NCI-H2081 treated with DMSO at 0.1 percent for 48 hours (cell line): ENCODE measurements around the gene BOD1L1.
"Not testable (repeated sequence)": the region's sequence is repeated elsewhere in the genome, so short reads cannot be mapped to it uniquely, and the experiment has no call there.

Experiments used
- DNase-seq: peaks from one replicate; lab custom pipeline; 2025; lab: John Stamatoyannopoulos, UW

The BOD1L1 gene

DNA sequence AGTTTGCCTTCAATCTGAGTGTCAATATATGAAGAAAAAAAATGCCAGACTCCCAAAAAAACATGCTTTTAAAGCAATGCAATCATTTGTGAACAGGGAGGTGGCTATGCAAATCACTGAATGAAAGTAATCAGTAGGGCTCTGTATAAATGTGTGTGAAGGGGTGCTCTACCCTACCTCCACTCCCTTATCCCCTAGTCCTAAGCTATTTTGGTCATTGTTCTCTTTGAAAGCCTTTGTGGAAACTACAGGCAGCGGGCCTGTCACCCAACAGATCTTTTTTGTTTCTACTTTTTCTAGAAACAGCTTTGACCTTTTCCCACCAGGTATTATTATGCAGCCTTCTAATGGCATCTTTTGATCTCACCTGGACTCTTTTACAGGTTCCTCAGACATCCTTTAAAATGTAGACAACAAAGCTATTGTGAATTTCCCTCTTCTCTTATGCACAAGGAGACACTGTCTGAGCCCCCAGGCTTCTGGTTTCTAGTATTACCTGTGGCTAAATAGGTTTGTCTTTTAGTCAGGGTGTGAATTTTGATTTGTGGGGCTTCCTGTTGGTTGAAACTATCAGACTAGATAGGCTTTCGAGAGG lies 9.2 kb downstream of the BOD1L1 start:
- no peak for DNase-seq

DNA sequence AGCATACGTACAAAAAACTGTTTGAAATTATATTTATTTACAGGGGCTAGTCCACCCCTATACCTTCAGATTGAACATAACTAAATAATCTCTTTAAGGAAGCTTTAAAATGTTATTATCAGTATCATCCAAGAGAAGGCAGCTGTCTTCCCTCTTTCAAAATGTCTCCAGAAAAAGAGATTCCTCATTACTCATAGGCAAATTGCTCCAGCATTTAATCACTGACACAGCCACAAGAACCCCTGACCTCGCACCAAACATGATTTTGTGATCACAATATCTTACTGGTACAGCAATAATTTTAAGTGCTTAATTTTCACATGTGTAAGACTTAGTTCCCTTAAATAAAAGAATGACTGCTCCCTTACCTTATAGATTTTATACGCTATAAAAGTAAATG lies 9.7 kb downstream of the BOD1L1 start:
- no peak for DNase-seq

DNA sequence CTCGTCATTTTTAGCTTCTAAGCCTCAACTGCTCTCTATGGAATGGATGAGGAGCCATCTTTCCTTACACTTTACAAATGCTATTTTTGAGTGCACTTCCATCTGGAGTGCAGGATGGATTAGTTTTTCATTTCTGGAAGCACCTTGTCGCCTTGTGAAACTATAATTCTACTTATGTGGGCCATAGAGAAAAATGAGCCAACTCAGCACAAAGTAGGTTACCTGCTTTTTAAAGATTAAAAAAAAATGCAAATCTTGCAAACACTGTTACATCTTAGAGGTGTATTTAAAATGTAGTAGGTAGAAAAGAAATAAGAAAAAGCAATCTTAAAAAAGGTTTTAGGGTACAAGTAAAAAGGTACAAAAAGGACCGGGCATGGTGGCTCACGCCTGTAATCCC lies 10.9 kb downstream of the BOD1L1 start:
- no peak for DNase-seq

DNA sequence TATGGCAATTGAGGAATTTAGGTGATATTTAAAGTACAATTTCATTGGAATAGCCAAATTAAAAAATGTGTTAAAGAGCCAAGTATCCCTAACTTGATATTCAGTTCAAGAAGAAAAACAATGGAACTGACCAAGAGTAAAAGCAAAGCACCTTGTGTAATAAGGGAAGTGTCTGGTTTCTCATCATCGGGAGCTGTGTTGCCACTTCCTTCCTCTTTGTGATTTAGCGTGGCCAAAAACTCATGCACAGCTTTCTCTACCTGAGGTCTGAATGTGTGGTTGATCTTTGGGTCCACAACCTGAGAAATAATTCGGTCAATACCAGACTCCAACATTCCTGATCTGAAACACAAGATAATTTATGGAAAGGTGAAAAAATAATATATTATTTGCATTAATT lies 12.4 kb downstream of the BOD1L1 start:
- DNase-seq: no peak

DNA sequence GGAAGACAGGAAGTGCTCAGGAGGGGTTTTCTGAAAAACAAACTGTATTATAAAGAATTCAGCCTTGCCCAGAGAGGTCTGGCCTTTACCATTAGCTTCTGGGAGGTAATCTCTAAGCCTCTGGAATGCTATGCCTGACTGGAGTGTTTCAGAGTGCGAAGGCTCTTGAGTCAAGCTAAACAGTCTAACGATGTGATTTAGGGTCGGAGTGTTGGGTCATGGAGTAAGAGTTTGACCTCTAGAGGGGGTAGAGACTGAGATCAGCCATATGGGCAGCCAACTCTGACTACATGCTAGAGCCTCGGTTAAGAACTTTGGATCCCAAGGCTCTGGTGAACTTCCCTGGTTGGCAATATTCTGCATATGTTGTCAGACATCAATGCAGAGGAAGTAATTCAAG lies 15.0 kb downstream of the BOD1L1 start:
- no peak for DNase-seq

DNA sequence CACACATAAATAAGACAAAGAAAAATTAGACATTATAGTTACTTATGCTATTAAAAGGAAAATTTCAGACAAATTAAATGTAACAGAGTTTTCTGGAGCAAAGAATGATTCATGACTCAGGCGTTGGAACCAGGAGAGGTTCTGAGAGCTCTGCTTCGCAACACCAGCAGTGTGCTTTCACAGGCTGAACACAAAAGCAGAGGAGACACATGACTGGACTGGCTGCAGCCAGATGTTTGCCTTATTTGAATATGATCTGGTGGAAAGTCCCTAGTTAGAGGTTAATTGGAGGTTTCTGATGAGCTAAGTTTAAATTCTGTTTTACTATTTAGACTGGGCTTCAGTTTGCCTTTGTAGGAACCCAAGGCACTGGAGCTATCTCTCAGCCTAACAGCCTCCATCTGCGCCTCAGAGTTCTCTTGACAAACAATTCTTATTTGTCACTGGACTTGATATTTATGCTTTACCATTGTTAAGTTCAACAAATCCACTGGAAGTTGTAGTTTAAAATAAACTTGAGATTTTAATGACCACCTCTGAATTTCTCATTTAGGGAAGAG lies 16.2 kb downstream of the BOD1L1 start:
- DNase-seq: no peak

DNA sequence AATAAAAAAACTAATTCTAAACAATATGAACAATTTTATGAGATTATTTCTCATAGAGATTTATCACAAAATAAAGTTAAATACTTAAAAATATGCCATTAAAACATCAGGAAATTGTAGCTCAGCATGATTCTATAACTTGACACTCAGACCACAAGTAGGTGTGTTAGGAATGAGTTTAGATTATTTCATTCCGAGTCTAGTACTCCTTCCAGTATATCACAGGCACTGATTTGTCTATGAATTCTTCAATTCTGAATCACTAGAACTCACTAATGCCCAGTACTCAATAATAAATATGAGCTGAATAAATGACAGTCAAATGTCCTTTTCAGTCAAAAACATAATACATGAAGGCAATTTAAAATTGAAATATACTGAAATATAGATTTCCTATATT lies 22.2 kb downstream of the BOD1L1 start:
- DNase-seq: no peak

DNA sequence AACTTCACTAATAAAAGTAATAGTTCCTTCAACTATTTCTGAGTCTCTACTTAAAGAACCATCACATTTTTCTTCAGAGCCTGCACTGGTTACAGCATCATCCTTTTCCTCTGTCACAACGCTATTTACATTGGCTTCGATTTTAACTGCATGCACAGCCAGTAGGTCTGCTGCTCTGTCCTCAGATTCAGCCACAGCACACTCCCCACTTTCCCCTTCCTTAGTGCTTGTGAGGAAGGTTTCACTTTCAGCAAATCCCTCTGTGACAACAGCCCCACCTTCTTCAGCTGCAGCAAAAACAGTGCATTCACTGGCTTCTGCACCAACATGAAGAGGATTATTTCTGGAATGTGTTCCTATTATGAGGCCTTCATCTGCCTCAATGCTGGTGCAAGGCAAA lies 25.7 kb downstream of the BOD1L1 start:
- DNase-seq: no peak

DNA sequence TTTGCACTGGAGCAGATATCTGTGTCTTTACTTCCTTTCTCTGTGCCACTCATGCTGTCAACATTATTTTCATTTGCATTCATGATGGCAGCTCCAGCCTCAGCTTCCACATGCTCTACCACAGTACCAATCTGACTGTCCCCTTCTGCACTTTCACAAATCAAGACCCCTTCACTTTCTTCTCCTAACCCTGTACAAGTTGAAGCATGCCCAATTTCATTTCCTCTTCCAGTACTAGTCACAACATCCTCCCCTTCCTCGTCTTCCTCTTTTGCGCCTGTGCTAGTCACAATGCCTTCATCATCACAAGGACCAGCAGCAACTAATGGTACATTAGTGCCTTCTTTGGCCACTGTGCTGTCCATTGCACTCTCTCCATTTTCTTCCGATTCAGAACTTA lies 26.5 kb downstream of the BOD1L1 start:
- DNase-seq: no peak

DNA sequence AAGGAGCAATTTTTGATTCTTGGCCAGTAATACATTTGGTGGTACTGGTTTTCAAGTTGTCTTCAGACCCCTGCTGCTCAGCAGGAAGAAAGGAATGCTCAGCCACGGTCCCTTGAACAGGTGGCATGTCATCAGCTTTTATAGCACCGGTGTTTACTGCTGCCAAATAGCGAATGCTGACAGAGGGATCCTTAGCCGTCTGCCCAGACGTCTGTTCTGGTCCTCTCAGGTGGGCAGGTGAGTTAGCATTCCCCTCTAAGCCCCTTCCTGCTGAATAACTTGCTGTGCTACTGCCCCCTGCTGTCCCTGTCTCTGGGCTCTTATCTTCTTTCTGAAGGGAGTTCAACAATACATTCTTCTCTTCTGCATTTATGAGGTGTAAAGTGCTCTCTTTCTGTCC lies 28.4 kb downstream of the BOD1L1 start:
- DNase-seq: no peak

DNA sequence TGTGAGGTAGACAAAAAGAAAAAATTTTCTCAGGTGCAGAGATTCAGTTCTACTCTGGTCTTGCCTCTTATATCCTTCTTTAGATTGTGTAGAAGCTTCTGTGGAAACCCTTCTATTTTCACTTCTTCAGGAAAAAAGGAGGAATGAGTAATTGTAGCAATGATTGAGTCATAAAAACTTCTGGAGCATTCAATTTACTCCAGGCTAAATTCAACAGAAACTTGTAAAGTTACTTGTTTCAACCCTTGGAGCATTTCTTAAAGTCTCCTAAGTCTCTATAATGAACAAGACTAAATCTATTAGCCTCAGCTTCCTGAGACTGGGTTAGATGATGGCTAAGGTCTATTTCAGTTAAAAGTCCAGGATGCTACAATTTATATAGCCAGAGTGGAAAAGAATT lies 29.9 kb downstream of the BOD1L1 start:
- no peak for DNase-seq

DNA sequence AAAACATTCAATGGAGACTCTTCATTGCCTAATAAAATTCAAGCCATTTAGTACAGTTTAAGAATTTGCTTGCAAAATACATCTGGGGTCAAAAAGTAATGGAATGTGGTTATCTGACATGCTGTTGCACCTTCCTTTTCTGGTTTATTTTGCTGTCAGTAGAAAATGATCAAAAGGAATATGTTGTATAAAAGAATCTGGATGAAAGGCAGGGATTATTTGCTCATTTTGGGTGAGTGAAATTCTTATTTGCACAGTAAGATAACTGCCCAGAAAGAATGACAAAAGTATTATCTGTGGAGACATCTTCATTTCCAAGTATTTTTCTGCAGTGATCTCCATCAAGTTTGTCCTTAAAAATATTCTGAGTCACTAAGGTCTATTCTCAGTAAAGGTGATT lies 30.4 kb downstream of the BOD1L1 start:
- no peak for DNase-seq

DNA sequence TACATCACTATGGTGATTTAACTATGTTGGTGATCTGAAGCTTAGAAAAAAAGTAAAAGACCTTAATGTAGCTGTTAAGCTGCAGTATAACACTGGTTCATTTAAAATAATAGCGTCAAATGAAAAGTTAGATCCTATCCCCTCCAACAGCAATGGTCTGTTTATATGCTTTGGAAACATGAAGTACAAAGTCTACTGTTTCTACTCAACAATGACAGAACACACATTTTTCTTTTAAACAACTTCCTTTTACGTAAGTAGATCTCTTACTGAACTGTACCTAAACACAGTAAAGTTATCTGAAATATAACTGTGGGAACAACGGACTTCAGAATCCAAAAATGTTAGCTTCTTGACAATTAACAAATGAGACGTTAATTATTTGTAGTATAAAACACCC lies 35.3 kb downstream of the BOD1L1 start:
- DNase-seq: no peak

DNA sequence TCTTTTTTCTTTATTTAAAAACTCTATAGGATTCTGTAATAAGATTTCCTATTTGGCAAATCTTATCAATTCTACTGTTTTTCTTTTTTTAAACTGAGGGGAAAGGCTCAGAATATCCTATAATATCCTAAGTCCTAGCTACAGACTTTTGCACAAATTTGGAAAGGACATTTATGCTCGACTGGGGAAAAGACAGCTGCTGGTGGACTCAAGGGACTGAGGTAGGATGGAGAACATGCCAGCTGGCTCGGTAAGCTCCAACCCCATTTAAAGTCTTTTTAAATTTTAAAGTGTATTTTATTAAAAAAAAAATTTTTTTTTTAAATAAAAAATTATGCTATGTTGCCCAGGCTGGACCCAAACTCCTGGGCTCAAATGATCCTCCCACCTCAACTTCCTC lies 36.8 kb downstream of the BOD1L1 start:
- DNase-seq: no peak

DNA sequence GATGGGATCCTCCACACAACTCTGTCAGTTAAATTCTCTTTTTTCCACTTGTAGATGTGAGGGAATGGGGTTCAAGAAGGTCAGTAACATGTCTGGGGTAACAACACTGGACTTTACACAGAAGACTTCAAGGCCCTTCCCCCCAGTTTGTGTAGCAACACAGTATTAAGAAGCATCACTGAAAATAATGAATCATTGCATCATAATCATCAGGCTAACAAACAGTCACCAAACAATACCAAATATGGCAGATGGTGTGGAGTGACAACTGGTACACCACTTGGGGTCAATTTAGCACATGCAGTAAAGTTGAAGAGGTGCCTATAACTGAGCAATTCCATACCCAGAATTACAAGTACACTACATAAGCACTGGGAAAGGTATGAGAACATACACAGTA lies 38.6 kb downstream of the BOD1L1 start:
- DNase-seq: no peak

DNA sequence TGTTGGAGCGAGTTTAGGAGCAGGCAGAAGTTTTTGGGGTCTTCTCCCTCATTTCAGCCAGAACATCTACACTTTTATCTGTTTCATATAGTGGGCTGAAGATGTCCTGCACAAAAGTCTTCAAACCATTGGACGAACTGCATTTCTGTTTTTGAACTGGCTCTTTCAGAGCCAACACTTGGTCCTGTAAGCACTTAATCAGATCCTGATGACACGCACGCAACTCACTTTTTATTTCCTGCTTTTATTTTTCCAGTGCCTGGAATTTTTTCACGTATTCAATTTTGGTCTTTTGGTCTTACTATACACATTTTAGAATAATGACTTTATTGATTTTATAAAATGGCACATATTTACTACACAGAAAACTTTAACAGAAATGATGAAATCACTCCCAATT lies 43.0 kb downstream of the BOD1L1 start:
- DNase-seq: no peak

DNA sequence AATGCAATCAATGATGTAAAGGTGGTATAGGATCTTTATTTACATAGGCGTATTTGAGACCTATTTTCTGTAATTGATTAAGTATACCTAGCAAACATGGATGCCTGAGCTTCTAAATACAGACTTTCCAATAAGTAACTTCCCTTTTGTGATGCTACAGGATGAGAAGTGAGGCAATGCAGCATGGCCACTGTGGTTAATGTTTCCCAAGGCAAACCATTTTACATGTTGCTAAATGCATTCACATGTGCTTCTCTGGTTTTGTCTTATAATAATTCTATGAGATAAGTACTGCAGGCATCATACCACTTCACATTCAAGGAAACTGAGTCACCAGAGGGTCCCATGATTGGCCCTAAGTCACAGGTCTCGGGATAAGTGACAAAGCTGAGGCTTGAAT lies 47.5 kb downstream of the BOD1L1 start:
- no peak for DNase-seq

DNA sequence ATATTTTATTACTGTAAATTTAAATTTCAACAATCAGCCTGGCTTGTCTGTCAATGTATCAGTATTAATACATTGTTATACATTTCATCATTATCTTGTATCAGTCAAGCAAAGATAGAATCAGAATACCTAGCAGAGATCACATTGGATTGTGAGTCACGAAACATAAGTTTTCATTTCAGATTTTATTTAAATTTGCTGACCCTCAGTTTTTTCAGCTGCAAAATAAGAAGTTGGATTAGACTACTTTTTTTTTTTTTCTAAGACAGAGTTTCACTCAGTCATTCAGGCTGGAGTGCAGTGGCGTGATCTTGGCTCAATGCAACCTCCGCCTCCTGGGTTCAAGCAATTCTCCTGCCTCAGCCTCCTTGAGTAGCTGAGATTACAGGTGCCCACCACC lies 49.9 kb downstream of the BOD1L1 start:
- no peak for DNase-seq

DNA sequence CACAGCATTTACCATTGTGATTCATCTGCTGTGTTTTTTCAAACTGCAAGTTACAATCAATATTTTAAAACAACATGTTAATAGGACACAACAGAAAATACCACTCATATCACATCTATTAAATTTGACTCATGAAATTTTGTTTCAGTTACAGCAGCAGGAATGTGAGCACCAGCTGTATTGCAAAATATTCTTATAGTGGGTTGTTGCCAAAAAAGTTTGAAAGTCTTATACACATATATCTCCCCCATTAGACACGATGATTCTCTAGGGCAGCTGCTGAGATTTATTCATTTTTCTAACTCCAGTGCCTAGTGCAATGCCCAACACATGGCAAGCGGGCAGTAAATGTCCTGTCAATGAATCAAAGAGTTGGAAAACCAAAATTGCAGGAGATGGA lies 56.6 kb downstream of the BOD1L1 start:
- DNase-seq: no peak

DNA sequence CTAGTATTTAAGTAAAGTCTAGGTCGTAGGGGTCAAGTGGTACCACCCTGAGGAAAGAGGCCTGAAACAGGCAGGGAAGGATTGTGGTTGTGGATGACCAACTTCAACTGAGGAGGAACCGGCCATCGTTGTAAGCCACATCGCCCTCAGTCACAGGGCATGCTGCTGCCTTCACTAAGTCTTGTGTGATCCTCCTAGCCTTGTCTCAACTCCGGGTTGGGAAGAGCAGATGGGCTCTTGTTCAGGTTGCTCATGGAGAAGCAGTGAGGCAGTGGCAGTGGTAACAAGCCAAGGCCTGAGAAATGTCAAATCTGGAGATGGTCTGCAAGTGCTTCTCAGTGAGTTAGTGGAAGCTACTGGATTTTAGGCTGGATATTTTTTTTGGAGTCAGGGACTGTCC lies 60.4 kb downstream of the BOD1L1 start:
- no peak for DNase-seq

DNA sequence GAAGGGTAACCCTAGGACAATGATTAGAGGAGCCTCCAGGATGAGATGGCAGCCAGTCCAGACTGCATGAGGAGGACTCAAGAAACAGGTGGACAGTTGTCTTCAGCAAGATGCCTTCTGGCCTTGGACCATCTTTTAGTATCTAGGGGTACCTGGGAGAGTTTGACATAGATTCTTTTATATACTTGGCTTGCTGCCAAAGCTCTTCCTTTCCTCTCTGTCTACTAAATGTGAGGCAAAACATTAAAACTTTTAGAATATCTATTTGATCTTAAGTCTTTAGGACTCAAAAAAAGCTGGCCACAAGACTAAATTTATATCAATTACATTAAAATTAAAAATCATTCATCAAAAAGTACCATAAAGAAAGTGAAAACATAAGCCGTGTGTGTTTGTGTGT lies 64.6 kb downstream of the BOD1L1 start:
- no peak for DNase-seq

DNA sequence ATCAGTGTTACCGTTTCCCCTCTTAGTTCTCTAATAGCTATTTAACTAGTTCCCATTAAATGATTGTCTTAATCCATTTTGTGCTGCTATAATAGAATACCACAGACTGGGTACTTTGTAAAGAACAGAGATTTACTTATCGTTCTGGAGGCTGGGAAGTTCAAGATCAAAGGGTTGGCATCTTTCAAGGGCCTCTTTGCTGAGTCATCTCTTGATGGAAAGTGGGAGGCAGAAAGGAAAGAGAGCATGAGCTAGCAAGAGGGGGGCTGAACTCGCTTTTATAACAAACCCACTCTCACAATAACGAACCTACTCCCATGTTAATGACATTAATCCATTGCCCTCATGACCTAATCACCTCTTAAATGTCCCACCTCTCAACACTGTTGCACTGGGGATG lies 65.9 kb downstream of the BOD1L1 start:
- DNase-seq: no peak

DNA sequence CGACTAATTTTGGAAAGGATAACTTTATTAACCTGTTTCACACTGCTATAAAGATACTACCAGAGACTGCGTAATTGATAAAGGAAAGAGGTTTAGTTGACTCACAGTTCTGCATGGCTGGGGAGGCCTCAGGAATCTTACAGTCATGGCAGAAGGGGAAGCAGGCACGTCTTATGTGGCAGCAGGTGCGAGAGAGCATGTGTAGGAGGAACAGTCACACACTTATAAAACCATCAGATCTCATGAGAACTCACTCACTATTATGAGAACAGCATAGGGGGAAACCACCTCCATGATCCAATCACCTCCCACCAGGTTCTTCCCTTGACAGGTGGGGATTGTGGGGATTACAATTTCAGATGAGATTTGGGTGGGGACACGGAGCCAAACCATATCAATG lies 67.4 kb downstream of the BOD1L1 start:
- DNase-seq: not testable (repeated sequence)

DNA sequence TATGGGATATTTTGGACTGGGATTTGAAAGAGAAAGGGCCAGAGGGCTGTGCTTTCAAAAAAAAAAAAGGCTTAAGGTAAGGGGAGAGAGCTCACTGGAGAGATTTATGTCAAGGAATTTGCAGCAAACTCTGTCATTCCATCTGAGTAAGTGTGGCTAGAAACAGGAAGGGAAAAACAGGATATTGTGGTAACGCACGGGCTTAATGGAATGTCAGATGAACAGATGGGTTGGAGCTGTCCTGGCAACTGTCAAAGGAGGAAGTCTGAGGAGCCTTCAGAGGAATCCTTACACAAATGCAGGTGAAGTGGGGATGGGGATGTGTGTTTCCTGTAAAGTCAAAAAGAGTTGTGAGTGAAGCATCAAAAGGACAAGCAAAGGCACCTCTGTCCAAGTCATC lies 68.1 kb downstream of the BOD1L1 start:
- no peak for DNase-seq

DNA sequence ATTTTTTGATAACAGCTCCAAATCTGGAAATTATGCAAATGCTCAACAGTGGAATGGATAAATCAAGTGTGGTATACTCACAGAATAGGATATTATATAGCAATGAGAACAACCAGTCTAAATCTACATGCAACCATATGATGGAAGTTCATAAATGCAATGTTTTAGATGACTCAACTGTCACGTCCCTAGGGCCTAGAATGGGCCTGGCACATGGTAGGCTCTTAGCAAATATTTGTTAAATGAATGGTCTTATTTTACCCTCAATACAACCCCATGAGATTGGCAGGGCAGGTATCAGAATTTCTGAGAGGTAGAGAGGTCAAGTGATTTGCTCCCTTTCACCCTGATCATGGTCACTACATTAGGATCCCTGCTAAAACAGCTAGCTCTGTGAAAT lies 68.6 kb downstream of the BOD1L1 start:
- no peak for DNase-seq
